Lung (tissue), 12 donors: ENCODE data around the gene DYRK3. TPM values are rescaled to one million over a fixed set of nuclear protein-coding genes. Genes with fewer than 3 reads are reported as not detected.

Experiments
- ATAC-seq: fragments of 200-7000 bp; cut with Tn5 transposase; one replicate; pipeline ENCODE4 v1.9.1; 2020; ENCODE audit warnings: moderate number of reproducible peaks; ENCODE audit not compliant: insufficient read depth, low FRiP score
- DNase-seq, 3 donors: peaks; one replicate each; pipeline ENCODE4 v3.0.0-alpha.2; 2013 to 2017
- H3K27ac ChIP-seq, 2 donors: one replicate each; pipeline ENCODE4 v1.5.1; 2013; ENCODE audit warnings: mild to moderate bottlenecking in 2 of 2, moderate library complexity in 2 of 2, control low read depth in 1 of 2, inconsistent platforms in 1 of 2, low read depth in 1 of 2, low read length in 1 of 2
- H3K27me3 ChIP-seq, 3 donors: one replicate each; pipeline ENCODE4 v1.5.1; 2013; ENCODE audit warnings: low read length in 2 of 3; ENCODE audit not compliant: control insufficient read depth in 3 of 3, insufficient read depth in 3 of 3
- H3K36me3 ChIP-seq, 4 donors: one replicate each; pipeline ENCODE4 v1.5.1; 2013; ENCODE audit warnings: low read length in 4 of 4, mild to moderate bottlenecking in 1 of 4, moderate library complexity in 1 of 4; ENCODE audit not compliant: control insufficient read depth in 4 of 4, insufficient read depth in 4 of 4
- H3K4me1 ChIP-seq, 5 donors: one replicate each; pipeline ENCODE4 v1.5.1; 2013; ENCODE audit warnings: low read length in 5 of 5, mild to moderate bottlenecking in 2 of 5, moderate library complexity in 1 of 5; ENCODE audit not compliant: control insufficient read depth in 5 of 5, insufficient read depth in 5 of 5
- H3K4me3 ChIP-seq: one replicate; pipeline ENCODE4 v1.5.1; 2013; ENCODE audit warnings: mild to moderate bottlenecking, control low read depth, moderate library complexity
- H3K9ac ChIP-seq, 2 donors: one replicate each; pipeline ENCODE4 v1.5.1; 2013; ENCODE audit warnings: low read length in 2 of 2, control low read depth in 1 of 2; ENCODE audit not compliant: insufficient read depth in 1 of 2
- H3K9me3 ChIP-seq, 4 donors: one replicate each; pipeline ENCODE4 v1.5.1; 2013; ENCODE audit warnings: low read length in 3 of 4, mild to moderate bottlenecking in 1 of 4, moderate library complexity in 1 of 4; ENCODE audit not compliant: control insufficient read depth in 4 of 4, insufficient read depth in 3 of 4
- CTCF ChIP-seq: IDR thresholded peaks from 2 replicates; pipeline ENCODE4 v1.5.1; 2012; ENCODE audit warnings: mild to moderate bottlenecking; ENCODE audit errors: control extremely low read depth, extremely low read depth
- WGBS, 2 donors: extraction: QIAGEN DNeasy Blood & Tissue Kit; methylation state at CpG; one replicate each; pipeline ENCODE4 v1.1.7; 2013; 5-methylcytosine and 5-hydroxymethylcytosine counted together
- polyA plus RNA-seq, 2 donors: library from polyadenylated mRNA; stranded (reverse); fragments of 200-250 nt; gene quantifications; one replicate each; pipeline ENCODE4 v1.2.1, GENCODE V29; 2013
- total RNA-seq, 2 donors: library from RNA; depleted of rRNA in 1 of 2; stranded (reverse); fragments of >200 nt in 1 of 2; gene quantifications; one replicate each; pipeline ENCODE4 v1.2.1, GENCODE V29; 2014 to 2021
- donor health status: control.
- donor health status: control.
- donor health status: Bipolar disorder and iron deficiency.
- donor health status: healthy.
- donor health status: DM: yes; HTN: yes; CAD: no.

The DYRK3 gene
- total and polyA plus RNA-seq, 4 donors: 4.6 to 13.0 (median 8.8) TPM

DNA sequence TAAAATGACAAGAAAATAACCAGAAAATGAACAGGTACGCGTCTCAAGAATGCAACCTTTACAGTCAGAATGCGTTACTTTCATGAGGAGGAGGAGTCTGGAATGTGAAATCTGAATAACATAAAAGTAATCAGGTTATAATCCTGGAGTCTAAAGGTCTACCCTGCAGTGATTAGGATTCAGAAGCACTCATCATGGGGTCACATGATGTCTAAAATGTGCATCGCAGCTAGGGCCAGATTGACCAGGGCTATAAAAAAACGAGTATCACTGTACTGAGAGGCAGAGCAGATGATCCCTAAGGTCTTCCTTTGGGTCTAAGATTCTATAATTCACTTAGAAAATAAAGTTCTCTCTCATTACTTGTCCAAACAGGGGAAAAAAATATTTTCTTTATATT lies 30.5 kb upstream of the DYRK3 start:
- H3K9me3 ChIP-seq: no peaks in the 10 kb centered on the region
- H3K4me3 ChIP-seq: no peak overlapping the region
- DNase-seq: no peak
- no peak overlapping the region for H3K27ac ChIP-seq
- H3K9ac ChIP-seq: no peak overlapping the region
- ATAC-seq: no peak
- peaks cover 17 to 38% (median 28%) of the 10 kb centered on the region in 4 donors for H3K36me3 ChIP-seq
- no peaks in the 10 kb centered on the region for H3K4me1 ChIP-seq
- WGBS, 2 donors: 94 to 99% methylated on average over 5 of the region's 5 CpGs
- no peaks in the 10 kb centered on the region for H3K27me3 ChIP-seq
- no peak for TF ChIP-seq CTCF

DNA sequence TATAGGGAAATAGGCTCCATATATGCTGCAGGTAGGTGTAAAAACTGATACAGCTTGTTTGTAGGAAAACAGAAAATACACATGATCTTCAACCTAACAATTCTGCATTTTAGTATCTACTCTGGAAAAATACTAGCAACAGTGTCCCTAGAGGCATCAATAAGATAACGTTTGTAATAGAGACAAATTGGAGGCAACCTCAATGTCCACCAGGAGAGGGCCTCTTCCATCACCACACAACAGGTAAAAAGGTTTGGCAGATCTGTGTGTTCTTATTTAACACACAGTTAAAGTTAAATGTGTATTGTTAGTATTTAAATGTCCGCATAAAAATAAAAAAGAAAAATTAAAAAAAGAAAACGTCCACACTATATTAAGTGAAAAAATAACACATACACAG lies 28.5 kb upstream of the DYRK3 start:
- H3K9me3 ChIP-seq: no peaks in the 10 kb centered on the region
- TF ChIP-seq CTCF: no peak
- no peak overlapping the region for H3K9ac ChIP-seq
- H3K27me3 ChIP-seq: no peaks in the 10 kb centered on the region
- H3K4me3 ChIP-seq: no peak overlapping the region
- peaks cover 9 to 29% (median 20%) of the 10 kb centered on the region in 4 donors for H3K36me3 ChIP-seq
- H3K27ac ChIP-seq: no peak overlapping the region
- ATAC-seq: no peak
- WGBS, 2 donors: 70 to 72% methylated on average over 3 of the region's 3 CpGs
- H3K4me1 ChIP-seq: peaks cover 0 to 9% (median 5%) of the 10 kb centered on the region in 5 donors
- no peak for DNase-seq

DNA sequence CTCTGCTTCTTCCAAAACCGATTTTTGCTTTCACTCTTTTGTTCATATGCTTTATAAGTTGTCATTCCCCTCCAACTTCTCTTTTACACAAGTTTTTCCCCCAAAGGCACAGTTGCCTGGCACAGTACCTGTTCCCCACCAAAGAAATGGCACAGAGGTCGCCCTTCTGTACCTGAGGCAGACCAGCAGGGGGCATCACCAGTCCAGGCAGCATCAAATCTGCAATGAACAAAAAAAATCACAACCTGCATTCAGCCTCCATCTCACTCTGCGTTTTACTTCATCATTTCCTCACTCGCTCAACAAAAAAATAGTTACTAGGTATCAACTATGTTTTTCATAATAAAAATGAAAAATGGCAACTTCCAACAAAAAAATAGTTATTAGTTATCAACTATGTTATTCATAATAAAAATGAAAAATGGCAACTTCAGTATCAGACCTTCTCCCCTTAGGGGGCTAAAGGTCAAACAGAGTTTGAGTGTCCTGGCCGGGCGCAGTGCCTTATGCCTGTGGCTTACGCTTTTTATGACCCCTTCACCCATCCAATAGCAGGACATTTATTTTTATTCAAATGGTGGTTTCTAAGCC lies 27.1 kb upstream of the DYRK3 start:
- Histone ChIP-seq H3K36me3 (peaks cover 4 to 22% (median 10%) of the 10 kb centered on the region in 4 donors), H3K27ac (no peak overlapping the region), H3K27me3 (no peaks in the 10 kb centered on the region), H3K4me1 (peaks cover 0 to 9% (median 5%) of the 10 kb centered on the region in 5 donors), H3K9me3 (no peaks in the 10 kb centered on the region), H3K4me3 (no peak overlapping the region), H3K9ac (no peak overlapping the region)
- ATAC-seq: no peak
- WGBS, 2 donors: 74 to 78% methylated on average over 7 of the region's 7 CpGs
- peak in 1 of 3 donors; percentile 26 for DNase-seq
- TF ChIP-seq CTCF: peak; percentile 48
